HAP-1 (cell line): ENCODE data around the gene NBAS.
"Not testable (repeated sequence)": the region's sequence is repeated elsewhere in the genome, so short reads cannot be mapped to it uniquely, and the experiment has no call there.

Experiments used
- DNase-seq, 2 experiments: peaks; one replicate each; pipeline ENCODE4 v3.0.0-alpha.2; 2016 to 2020; ENCODE audit warnings: low spot score in 2 of 2
- H3K27me3 ChIP-seq: fragments of 250-450 bp; sonication (Bioruptor Pico); 2 replicates; pipeline ENCODE4 v1.5.1; 2020; ENCODE audit warnings: low read depth, mild to moderate bottlenecking, moderate library complexity
- H3K36me3 ChIP-seq: fragments of 250-450 bp; sonication (Bioruptor Pico); replicated peaks from 2 replicates; pipeline ENCODE4 v1.5.1; 2020; ENCODE audit warnings: mild to moderate bottlenecking
- H3K4me1 ChIP-seq: fragments of 250-450 bp; sonication (Bioruptor Pico); 2 replicates; pipeline ENCODE4 v1.5.1; 2020; ENCODE audit warnings: mild to moderate bottlenecking
- H3K4me3 ChIP-seq: fragments of 250-450 bp; sonication (Bioruptor Pico); 2 replicates; pipeline ENCODE4 v1.5.1; 2020; ENCODE audit warnings: mild to moderate bottlenecking, moderate library complexity
- H3K9me3 ChIP-seq: fragments of 250-450 bp; sonication (Bioruptor Pico); 2 replicates; pipeline ENCODE4 v1.5.1; 2020; ENCODE audit warnings: mild to moderate bottlenecking, moderate library complexity
- in situ Hi-C: fragments of 300-500 bp; cut with MboI; formaldehyde crosslinking; loops from 3 replicates; pipeline ENCODE4 v1.14.3; 2020; ENCODE audit warnings: low sequenced_read_pairs, inconsistent platforms, mixed read lengths

Gene NBAS

DNA sequence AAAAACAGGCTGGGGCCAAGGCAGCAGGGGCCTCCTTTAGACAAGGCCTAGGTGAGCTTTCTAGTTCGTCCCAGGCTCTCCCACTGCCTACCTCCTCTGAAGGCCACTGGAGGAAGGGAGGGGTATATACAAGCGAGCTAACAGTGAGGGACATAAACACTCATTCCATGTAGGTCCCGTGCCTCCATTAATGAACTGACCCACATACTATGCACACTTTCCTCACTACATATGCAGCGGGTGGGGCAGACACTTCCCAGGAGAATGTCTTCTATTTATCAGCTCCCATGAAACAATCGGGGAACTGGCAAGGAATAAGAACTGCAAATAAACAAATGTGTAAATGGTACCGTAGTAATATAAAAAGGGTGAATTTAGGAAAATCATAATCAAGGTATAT, 336.5 kb downstream of the NBAS start:
- DNase-seq: no peak
- H3K9me3 ChIP-seq: no peaks in the 10 kb centered on the region
- no peaks in the 10 kb centered on the region for H3K4me1 ChIP-seq
- in situ Hi-C loops: no loop called here
- no peaks in the 10 kb centered on the region for H3K36me3 ChIP-seq
- no peak overlapping the region for H3K4me3 ChIP-seq
- no peaks in the 10 kb centered on the region for H3K27me3 ChIP-seq

DNA sequence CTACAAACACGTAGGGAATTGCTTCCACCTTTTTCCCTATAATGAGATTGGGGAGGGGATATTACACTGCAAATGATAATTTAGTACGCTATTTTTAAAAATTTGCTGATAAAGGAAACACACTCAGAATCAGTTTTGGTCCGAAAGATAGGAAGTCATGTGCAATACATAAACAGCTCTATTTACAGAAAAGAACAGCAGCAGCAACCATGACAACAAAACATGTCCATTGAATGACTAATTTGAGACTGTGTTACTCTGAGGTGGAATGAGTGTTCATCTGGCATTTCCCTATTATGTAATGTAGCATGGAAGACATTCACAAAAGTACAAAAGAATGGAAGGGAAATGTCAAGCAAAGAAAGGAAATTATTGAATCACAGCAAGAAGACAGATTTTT, 337.2 kb downstream of the NBAS start:
- Histone ChIP-seq H3K36me3 (no peaks in the 10 kb centered on the region), H3K4me3 (no peak overlapping the region), H3K4me1 (no peaks in the 10 kb centered on the region), H3K9me3 (no peaks in the 10 kb centered on the region), H3K27me3 (no peaks in the 10 kb centered on the region)
- in situ Hi-C loops: no loop called here
- no peak for DNase-seq

DNA sequence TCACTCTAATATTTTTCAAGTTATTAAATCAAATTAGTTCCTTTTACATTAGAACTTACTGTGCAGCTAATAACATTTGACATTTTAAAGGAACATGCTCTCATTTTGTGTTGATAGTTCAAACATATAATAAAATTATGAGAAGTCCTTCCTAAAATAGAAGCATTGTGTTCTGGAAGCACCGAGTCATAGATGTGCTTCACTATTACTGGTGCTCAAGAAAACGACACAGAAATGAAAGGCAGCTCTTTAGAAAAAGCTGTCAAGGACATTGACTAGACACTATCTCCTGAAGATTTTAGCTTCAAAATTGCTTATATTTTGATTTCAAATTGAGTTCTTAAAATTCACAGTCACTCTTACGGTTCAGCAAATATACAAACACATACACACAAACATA, 338.3 kb downstream of the NBAS start:
- H3K4me3 ChIP-seq: no peak overlapping the region
- in situ Hi-C loops: no loop called here
- no peaks in the 10 kb centered on the region for H3K4me1 ChIP-seq
- H3K9me3 ChIP-seq: no peaks in the 10 kb centered on the region
- DNase-seq: no peak
- no peaks in the 10 kb centered on the region for H3K27me3 ChIP-seq
- no peaks in the 10 kb centered on the region for H3K36me3 ChIP-seq

DNA sequence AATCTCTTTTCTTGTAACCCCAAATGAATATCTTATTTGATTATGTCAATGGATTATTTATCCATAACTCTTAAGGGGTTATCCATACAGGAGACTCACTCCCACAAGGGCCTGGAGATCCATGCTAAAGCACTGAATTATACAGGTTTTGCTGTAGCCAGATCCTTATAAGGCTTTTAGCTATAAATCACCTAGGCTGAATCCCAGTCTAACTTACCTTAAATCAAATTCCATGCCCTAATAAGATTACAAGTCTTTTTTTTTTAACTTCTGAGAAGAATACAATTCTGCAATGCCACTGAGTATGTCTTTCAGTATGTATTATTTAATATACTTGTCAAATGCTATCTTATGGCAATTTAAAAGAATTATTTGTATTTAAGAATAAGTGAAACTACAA, 340.5 kb downstream of the NBAS start:
- Histone ChIP-seq H3K9me3 (no peaks in the 10 kb centered on the region), H3K36me3 (no peaks in the 10 kb centered on the region), H3K4me1 (no peaks in the 10 kb centered on the region), H3K4me3 (no peak overlapping the region), H3K27me3 (no peaks in the 10 kb centered on the region)
- in situ Hi-C loops: no loop called here
- DNase-seq: no peak

DNA sequence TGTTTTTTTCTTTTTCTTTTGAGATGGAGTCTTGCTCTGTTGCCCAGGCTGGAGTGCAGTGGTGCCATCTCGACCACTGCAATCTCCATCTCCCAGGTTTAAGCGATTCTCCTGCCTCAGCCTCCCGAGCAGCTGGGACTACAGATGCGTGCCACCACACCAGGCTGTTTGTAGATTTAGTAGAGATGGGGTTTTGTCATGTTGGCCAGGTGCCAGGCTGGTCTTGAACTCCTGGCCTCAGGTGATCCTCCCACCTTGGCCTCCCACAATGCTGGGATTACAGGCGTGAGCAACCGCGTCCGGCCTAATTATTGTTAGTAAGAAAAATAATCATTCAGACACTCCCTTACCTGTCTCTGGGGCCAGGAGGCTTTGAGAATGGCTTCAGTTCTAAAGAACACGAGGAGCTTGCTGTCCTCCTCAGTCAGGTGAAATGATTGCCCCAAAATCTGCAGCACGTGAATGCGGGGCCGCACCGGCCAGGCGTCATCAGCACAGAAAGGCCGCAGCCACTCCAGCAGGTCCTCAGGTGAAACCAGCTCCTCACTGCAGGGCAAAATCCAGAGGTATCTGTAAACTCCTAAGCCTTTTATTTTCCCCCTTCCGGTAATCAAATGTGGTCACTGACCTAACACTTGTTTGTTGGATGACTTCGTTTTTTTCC, 342.6 kb downstream of the NBAS start:
- H3K27me3 ChIP-seq: no peaks in the 10 kb centered on the region
- no peaks in the 10 kb centered on the region for H3K36me3 ChIP-seq
- DNase-seq: no peak
- no peaks in the 10 kb centered on the region for H3K9me3 ChIP-seq
- H3K4me3 ChIP-seq: no peak overlapping the region
- no peaks in the 10 kb centered on the region for H3K4me1 ChIP-seq
- in situ Hi-C loops: no loop called here

DNA sequence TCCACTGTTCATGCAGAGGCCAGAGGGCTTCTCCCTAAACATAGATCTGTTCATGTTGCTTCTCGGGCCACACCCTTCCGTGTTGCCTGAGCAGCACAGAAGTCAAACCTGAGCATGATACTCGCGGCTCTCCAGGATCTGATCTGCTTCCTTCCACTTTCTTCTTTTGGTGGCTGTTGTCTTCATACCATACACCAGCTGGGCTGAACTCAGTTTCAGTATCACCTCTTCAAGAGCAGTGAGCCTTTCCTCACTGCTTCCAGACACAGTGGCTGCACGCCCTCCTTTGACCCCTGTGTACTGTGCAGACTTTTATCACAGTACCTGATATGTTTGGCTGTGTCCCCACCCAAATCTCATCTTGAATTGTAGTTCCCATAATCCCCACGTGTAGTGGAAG, 348.9 kb downstream of the NBAS start:
- no peak overlapping the region for H3K4me3 ChIP-seq
- H3K4me1 ChIP-seq: no peaks in the 10 kb centered on the region
- no peak for DNase-seq
- H3K9me3 ChIP-seq: no peaks in the 10 kb centered on the region
- H3K27me3 ChIP-seq: no peaks in the 10 kb centered on the region
- in situ Hi-C loops: no loop called here
- no peaks in the 10 kb centered on the region for H3K36me3 ChIP-seq

DNA sequence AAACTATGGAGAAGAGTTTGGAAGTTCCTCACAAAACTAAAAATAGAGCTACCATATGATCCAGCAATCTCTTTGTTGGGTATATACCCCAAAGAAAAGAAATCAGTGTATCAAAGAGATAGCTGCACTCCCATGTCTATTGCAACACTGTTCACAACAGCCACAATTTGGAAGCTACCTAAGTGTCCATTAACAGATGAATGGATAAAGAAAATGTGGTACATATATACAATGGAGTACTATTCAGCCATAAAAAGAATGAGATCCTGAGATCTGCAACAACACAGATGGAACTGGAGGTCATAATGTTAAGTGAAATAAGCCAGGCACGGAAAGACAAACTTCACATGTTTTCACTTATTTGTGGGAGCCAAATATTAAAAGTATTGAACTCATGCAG, 350.6 kb downstream of the NBAS start:
- H3K4me3 ChIP-seq, H3K36me3 ChIP-seq, in situ Hi-C loops, H3K9me3 ChIP-seq, H3K27me3 ChIP-seq, DNase-seq, H3K4me1 ChIP-seq: not testable (repeated sequence)

DNA sequence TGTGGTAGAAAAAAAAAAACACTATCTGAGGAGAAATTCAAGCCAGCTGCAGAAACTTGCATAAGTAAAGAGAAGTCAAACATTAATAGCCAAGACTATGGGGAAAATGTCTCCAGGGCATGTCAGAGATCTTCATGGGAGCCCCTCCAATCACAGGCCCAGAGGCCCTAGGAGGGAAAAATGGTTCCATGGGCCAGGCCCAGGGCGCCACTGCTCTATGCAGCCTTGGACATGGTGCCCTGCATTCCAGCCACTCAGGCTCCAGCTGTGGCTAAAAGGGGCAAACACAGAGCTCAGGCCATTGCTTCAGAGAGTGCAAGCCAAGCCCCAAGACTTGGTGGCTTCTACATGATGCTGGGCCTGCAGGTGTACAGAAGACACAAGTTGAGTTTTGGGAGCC, 354.7 kb downstream of the NBAS start:
- H3K27me3 ChIP-seq: no peaks in the 10 kb centered on the region

DNA sequence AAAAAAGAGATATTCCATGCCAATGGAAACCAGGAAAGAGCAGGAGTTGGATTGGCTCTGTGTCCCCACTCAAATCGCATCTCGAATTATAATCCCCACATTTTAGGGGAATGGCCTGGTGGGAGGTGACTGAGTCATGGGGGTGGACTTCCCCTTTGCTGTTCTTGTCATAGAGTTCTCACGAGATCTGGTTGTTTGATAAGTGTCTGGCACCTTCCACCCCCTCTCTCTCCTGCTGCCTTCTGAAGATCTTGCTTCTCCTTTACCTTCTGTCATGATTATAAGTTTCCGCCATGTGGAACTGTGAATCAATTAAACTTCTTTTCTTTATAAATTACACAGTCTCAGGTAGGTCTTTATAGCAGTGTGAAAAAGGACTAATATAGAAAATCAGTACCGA, 355.6 kb downstream of the NBAS start:
- in situ Hi-C loops: no loop called here
- H3K4me3 ChIP-seq: no peak overlapping the region
- no peaks in the 10 kb centered on the region for H3K36me3 ChIP-seq
- no peaks in the 10 kb centered on the region for H3K9me3 ChIP-seq
- H3K27me3 ChIP-seq: no peaks in the 10 kb centered on the region
- H3K4me1 ChIP-seq: no peaks in the 10 kb centered on the region
- DNase-seq: no peak

More for the DNA sequence above, 354.7 kb downstream of the NBAS start:
- in situ Hi-C loops: no loop called here
- Histone ChIP-seq H3K4me1 (no peaks in the 10 kb centered on the region), H3K9me3 (no peaks in the 10 kb centered on the region), H3K4me3 (no peak overlapping the region), H3K36me3 (no peaks in the 10 kb centered on the region)
- DNase-seq: no peak

DNA sequence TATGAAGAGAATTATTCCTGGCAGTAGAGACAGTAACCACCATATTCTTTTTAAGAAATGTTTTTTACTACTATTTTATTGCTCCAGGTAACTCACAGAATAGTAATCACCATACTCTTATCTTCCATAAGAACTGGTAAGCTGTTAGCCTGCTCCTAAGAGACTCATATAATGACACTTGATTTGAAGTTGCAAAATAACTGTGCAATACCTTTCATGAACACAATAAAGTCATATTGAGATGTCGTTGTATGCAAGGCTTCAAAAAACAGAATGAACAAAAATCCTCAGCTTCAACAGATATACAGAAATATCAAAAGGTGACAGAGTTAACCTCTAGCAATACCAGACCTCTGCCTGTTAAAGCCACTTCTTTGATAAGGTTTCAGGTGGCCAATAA, 360.1 kb downstream of the NBAS start:
- no peaks in the 10 kb centered on the region for H3K36me3 ChIP-seq
- H3K9me3 ChIP-seq: no peaks in the 10 kb centered on the region
- no peaks in the 10 kb centered on the region for H3K27me3 ChIP-seq
- in situ Hi-C loops: no loop called here
- H3K4me1 ChIP-seq: no peaks in the 10 kb centered on the region
- H3K4me3 ChIP-seq: no peak overlapping the region
- DNase-seq: no peak

DNA sequence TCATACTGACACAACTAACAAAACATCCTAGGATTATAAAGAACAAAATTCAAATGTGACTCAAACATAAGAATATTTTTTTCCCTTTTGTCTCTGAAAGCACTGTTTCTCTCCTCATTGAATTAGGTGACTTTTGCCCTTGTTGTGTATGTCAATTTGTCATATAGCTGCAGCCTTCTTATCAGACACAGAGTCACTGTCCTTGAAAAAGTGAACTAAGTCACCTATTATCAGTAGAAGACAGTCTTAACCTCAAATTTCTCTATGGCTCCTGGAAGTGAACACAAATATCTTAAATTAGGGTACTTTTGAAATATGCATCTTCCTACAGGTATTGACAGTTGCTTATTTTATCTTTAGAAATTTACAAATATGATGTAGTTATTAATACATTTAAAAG, 360.6 kb downstream of the NBAS start:
- H3K36me3 ChIP-seq: no peaks in the 10 kb centered on the region
- H3K9me3 ChIP-seq: no peaks in the 10 kb centered on the region
- in situ Hi-C loops: no loop called here
- no peaks in the 10 kb centered on the region for H3K27me3 ChIP-seq
- no peak for DNase-seq
- no peak overlapping the region for H3K4me3 ChIP-seq
- no peaks in the 10 kb centered on the region for H3K4me1 ChIP-seq

DNA sequence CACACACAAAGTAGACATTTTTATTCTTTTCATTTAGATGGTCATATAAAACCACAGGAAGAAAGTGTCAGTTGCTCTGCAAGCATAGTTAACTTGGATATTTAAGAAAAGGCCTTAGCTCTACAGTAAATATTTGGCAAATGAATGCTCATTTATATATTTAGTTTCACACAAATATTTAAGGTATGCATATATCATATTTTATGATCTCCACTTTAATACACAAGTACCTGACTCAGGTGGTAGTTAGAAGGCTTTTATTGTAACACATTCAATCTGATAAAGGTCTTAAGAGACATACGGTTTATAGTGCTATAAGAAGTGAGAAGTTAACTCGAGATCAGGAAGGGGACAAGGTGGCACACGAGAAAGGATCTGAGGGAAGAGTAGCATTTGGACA, 363.1 kb downstream of the NBAS start:
- Histone ChIP-seq H3K4me3 (no peak overlapping the region), H3K36me3 (no peaks in the 10 kb centered on the region), H3K27me3 (no peaks in the 10 kb centered on the region), H3K9me3 (no peaks in the 10 kb centered on the region), H3K4me1 (no peaks in the 10 kb centered on the region)
- in situ Hi-C loops: no loop called here
- no peak for DNase-seq

DNA sequence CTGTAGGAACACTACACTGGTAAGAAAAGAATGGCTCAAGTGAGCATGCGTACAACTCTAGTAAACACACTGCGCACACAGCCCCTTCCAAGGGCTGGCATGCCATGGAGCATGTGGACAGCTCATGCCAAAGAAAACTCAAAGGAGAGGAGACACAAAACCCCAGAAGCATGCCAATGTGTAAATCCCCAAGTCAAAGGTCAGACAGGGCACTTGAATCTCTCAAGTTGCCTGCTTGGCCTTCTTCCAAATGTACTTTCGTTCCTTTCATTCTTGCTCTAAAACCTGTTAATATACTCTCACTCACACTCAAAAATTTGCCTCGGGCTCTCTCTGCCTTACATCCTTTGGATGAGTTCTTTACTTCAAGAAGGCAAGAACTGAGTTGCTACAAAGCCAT, 365.3 kb downstream of the NBAS start:
- Histone ChIP-seq H3K4me3 (no peak overlapping the region), H3K36me3 (no peaks in the 10 kb centered on the region), H3K9me3 (no peaks in the 10 kb centered on the region), H3K27me3 (no peaks in the 10 kb centered on the region), H3K4me1 (no peaks in the 10 kb centered on the region)
- DNase-seq: peak in 1 of 2 experiments; percentile 5
- in situ Hi-C loops: no loop called here

DNA sequence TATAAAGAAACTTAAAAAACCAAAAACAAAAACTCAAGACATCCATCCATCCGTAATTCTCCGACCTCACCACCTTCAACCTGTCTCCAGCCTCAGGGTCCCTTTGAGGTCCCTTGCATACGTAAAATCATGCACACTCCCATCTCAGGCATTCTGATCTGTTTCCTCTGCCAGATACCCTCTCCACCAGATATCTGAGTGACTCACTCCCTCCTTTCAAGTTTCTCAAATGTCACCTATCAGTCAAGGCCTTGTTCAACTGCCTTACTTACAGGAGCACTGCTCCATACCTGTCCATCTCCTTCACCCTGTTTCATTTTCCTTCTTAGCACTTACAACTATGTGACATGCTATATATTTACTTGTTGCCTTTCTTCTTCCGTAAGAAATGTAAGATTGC, 369.3 kb downstream of the NBAS start:
- H3K4me3 ChIP-seq: no peak overlapping the region
- no peaks in the 10 kb centered on the region for H3K36me3 ChIP-seq
- no peaks in the 10 kb centered on the region for H3K27me3 ChIP-seq
- H3K4me1 ChIP-seq: no peaks in the 10 kb centered on the region
- no peaks in the 10 kb centered on the region for H3K9me3 ChIP-seq
- in situ Hi-C loops: no loop called here
- no peak for DNase-seq

DNA sequence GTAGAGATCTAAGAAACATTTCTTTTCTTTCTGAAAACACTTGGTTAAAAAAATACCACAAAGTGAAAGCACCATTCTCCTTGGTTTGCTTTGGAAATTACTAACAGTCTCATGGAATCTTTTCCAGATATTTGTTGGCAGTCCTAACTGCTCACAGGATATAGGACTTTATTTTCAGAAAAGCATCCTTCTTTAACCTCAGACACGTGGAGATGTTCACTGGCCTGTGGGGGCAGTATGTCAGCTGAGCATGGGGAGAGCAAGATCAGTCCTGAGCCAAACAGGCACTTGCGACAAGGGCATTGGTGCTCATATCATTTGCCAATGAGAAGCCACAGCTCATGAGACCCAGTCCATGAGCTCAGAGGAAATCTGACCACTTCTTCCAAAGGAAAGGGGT, 371.9 kb downstream of the NBAS start:
- Histone ChIP-seq H3K27me3 (no peaks in the 10 kb centered on the region), H3K4me3 (no peak overlapping the region), H3K9me3 (no peaks in the 10 kb centered on the region), H3K36me3 (no peaks in the 10 kb centered on the region), H3K4me1 (no peaks in the 10 kb centered on the region)
- no peak for DNase-seq
- in situ Hi-C loops: no loop called here
